OCI-LY7 (cell line): ENCODE results near the gene FOXN1.

Source experiments
- CTCF ChIP-seq: fragments of 200-600 bp; sonication (generic); conservative IDR thresholded peaks from 2 replicates; pipeline ENCODE4 v1.5.1; 2014; ENCODE audit warnings: mild to moderate bottlenecking, antibody characterized with exemption, low read length, moderate library complexity, mixed read lengths
- EZH2phosphoT487 ChIP-seq: fragments of 200-600 bp; sonication (generic); IDR thresholded peaks from 2 replicates; pipeline ENCODE4 v1.6.1; 2018; ENCODE audit warnings: low read depth, borderline replicate concordance, mild to moderate bottlenecking, mixed run types, antibody characterized with exemption, low read length, moderate library complexity, mixed read lengths

GRCh38 chr17:28468781-28469180 is 37.4 kb upstream of the FOXN1 start:
- TF ChIP-seq CTCF (no peak), EZH2phosphoT487 (no peak)
